H9 (cell line): Measurements from ENCODE around the gene FSTL4. TPM values are rescaled to one million over a fixed set of nuclear protein-coding genes. Genes with fewer than 3 reads are reported as not detected.

Experiments used
- DNase-seq: peaks from one replicate; pipeline ENCODE4 v3.0.0-alpha.2; 2017
- H2AFZ ChIP-seq: one replicate; pipeline ENCODE4 v1.6.1; 2013; ENCODE audit warnings: mild to moderate bottlenecking, low read length, control low read depth, moderate library complexity
- H2AK5ac ChIP-seq: 2 replicates; pipeline ENCODE4 v1.6.1; 2013; ENCODE audit warnings: low read length, control low read depth, mixed read lengths; ENCODE audit not compliant: insufficient read length
- H2BK120ac ChIP-seq: one replicate; pipeline ENCODE4 v1.6.1; 2013; ENCODE audit warnings: low read depth, mild to moderate bottlenecking, low read length, control low read depth, inconsistent platforms; ENCODE audit not compliant: poor library complexity, severe bottlenecking
- H2BK12ac ChIP-seq: 2 replicates; pipeline ENCODE4 v1.6.1; 2013; ENCODE audit warnings: low read length, control low read depth, mixed read lengths, low read depth; ENCODE audit not compliant: insufficient read length
- H2BK15ac ChIP-seq: 2 replicates; pipeline ENCODE4 v1.6.1; 2013; ENCODE audit warnings: low read depth, low read length, control low read depth
- H2BK20ac ChIP-seq: one replicate; pipeline ENCODE4 v1.6.1; 2013; ENCODE audit warnings: low read depth, mild to moderate bottlenecking, low read length, control low read depth, inconsistent platforms; ENCODE audit not compliant: poor library complexity, severe bottlenecking
- H2BK5ac ChIP-seq: 2 replicates; pipeline ENCODE4 v1.6.1; 2013; ENCODE audit warnings: low read length, control low read depth, mixed read lengths; ENCODE audit not compliant: insufficient read length
- H3K14ac ChIP-seq: 2 replicates; pipeline ENCODE4 v1.6.1; 2013; ENCODE audit warnings: low read length, control low read depth; ENCODE audit not compliant: insufficient read depth
- H3K18ac ChIP-seq: 2 replicates; pipeline ENCODE4 v1.6.1; 2013; ENCODE audit warnings: low read depth, mild to moderate bottlenecking, mixed read lengths, low read length, control low read depth; ENCODE audit not compliant: insufficient read length
- H3K23ac ChIP-seq: 2 replicates; pipeline ENCODE4 v1.6.1; 2013; ENCODE audit warnings: low read length, control low read depth, mixed read lengths, low read depth; ENCODE audit not compliant: insufficient read length
- H3K23me2 ChIP-seq: 2 replicates; pipeline ENCODE4 v1.6.1; 2013; ENCODE audit warnings: low read depth, mild to moderate bottlenecking, mixed read lengths, low read length, control low read depth; ENCODE audit not compliant: insufficient read length, poor library complexity, severe bottlenecking
- H3K27ac ChIP-seq: 2 replicates; pipeline ENCODE4 v1.5.1; 2013; ENCODE audit warnings: low read length, control low read depth, mixed read lengths, low read depth; ENCODE audit not compliant: insufficient read length
- H3K27me3 ChIP-seq: 2 replicates; pipeline ENCODE4 v1.6.1; 2013; ENCODE audit warnings: low read length, control low read depth, inconsistent platforms; ENCODE audit not compliant: insufficient read depth
- H3K4ac ChIP-seq: 2 replicates; pipeline ENCODE4 v1.6.1; 2013; ENCODE audit warnings: low read depth, mild to moderate bottlenecking, control low read depth, inconsistent platforms, low read length, moderate library complexity
- H3K4me1 ChIP-seq: 2 replicates; pipeline ENCODE4 v1.6.1; 2013; ENCODE audit warnings: low read length, control low read depth, inconsistent platforms; ENCODE audit not compliant: insufficient read depth
- H3K4me2 ChIP-seq: 2 replicates; pipeline ENCODE4 v1.6.1; 2013; ENCODE audit warnings: low read length, control low read depth, mixed read lengths; ENCODE audit not compliant: insufficient read length, insufficient read depth
- H3K56ac ChIP-seq: 2 replicates; pipeline ENCODE4 v1.6.1; 2013; ENCODE audit warnings: low read depth, mild to moderate bottlenecking, mixed read lengths, low read length, control low read depth; ENCODE audit not compliant: insufficient read length
- H3K79me1 ChIP-seq: 2 replicates; pipeline ENCODE4 v1.6.1; 2013; ENCODE audit warnings: low read depth, mild to moderate bottlenecking, moderate library complexity, low read length, control low read depth, inconsistent platforms; ENCODE audit not compliant: insufficient read depth, poor library complexity, severe bottlenecking
- H3K79me2 ChIP-seq: 2 replicates; pipeline ENCODE4 v1.6.1; 2013; ENCODE audit warnings: low read length, control low read depth, inconsistent platforms; ENCODE audit not compliant: insufficient read depth
- H3K9ac ChIP-seq: 2 replicates; pipeline ENCODE4 v1.6.1; 2013; ENCODE audit warnings: low read length, control low read depth, mixed read lengths; ENCODE audit not compliant: insufficient read length; ENCODE audit errors: extremely low read depth
- H3K9me3 ChIP-seq: one replicate; pipeline ENCODE4 v1.6.1; 2013; ENCODE audit warnings: low read depth, low read length, inconsistent platforms; ENCODE audit not compliant: control insufficient read depth
- H3T11ph ChIP-seq: one replicate; pipeline ENCODE4 v1.6.1; 2013; ENCODE audit warnings: mild to moderate bottlenecking, low read length, control low read depth, inconsistent platforms
- H4K20me1 ChIP-seq: one replicate; pipeline ENCODE4 v1.6.1; 2013; ENCODE audit not compliant: control insufficient read depth, insufficient read length, insufficient read depth
- H4K5ac ChIP-seq: 2 replicates; pipeline ENCODE4 v1.6.1; 2013; ENCODE audit warnings: low read depth, mild to moderate bottlenecking, mixed read lengths, low read length, control low read depth; ENCODE audit not compliant: insufficient read length
- H4K8ac ChIP-seq: replicated peaks from 2 replicates; pipeline ENCODE4 v1.6.1; 2013; ENCODE audit warnings: low read length, control low read depth, mixed read lengths, low read depth; ENCODE audit not compliant: insufficient read length
- H4K91ac ChIP-seq: 2 replicates; pipeline ENCODE4 v1.6.1; 2013; ENCODE audit warnings: low read depth, mild to moderate bottlenecking, moderate library complexity, mixed read lengths, low read length, control low read depth; ENCODE audit not compliant: insufficient read length
- H3K27ac Mint-ChIP-seq, 3 experiments: 2 replicates in 2 of 3; 3 replicates in 1 of 3; pipeline ENCODE4 v1.8.0; 2020 to 2021; ENCODE audit warnings: mixed read lengths in 3 of 3, mild to moderate bottlenecking in 1 of 3, moderate library complexity in 1 of 3
- H3K27me3 Mint-ChIP-seq: 2 replicates; pipeline ENCODE4 v1.8.0; 2021; ENCODE audit warnings: low read depth, mild to moderate bottlenecking, moderate library complexity, mixed read lengths
- H3K36me3 Mint-ChIP-seq, 3 experiments: 2 replicates in 2 of 3; 3 replicates in 1 of 3; pipeline ENCODE4 v1.8.0; 2020 to 2021; ENCODE audit warnings: low read depth in 3 of 3, mixed read lengths in 3 of 3; ENCODE audit not compliant: insufficient read depth in 1 of 3
- H3K4me1 Mint-ChIP-seq, 2 experiments: 2 replicates each; pipeline ENCODE4 v1.8.0; 2020; ENCODE audit warnings: mixed read lengths in 2 of 2
- H3K4me3 Mint-ChIP-seq, 2 experiments: 2 replicates in 1 of 2; 3 replicates in 1 of 2; pipeline ENCODE4 v1.8.0; 2020 to 2021; ENCODE audit warnings: mild to moderate bottlenecking in 2 of 2, mixed read lengths in 2 of 2, moderate library complexity in 1 of 2
- H3K9me3 Mint-ChIP-seq, 2 experiments: 2 replicates in 1 of 2; 3 replicates in 1 of 2; pipeline ENCODE4 v1.8.0; 2020; ENCODE audit warnings: mild to moderate bottlenecking in 2 of 2, mixed read lengths in 2 of 2, moderate library complexity in 1 of 2
- CTCF ChIP-seq: fragments of 200-600 bp; sonication (generic); conservative IDR thresholded peaks from 3 replicates; pipeline ENCODE4 v1.8.0; 2021; ENCODE audit warnings: antibody characterized with exemption, mild to moderate bottlenecking
- WGBS: extraction: QIAGEN DNeasy Blood & Tissue Kit; methylation state at CpG from one replicate; pipeline ENCODE4 v1.1.7; 2013; ENCODE audit warnings: missing lambda C conversion rate, low lambda C conversion rate, mixed read lengths; ENCODE audit not compliant: insufficient read length; ENCODE audit errors: extremely low coverage; 5-methylcytosine and 5-hydroxymethylcytosine counted together
- total RNA-seq: library from RNA; stranded (reverse); gene quantifications from 2 replicates; pipeline ENCODE4 v1.2.1, GENCODE V29; 2021

The FSTL4 gene
- total RNA-seq, 1 experiment from 2014 or later, result 5.7 TPM

GRCh38 chr5:133506181-133506580, 106.2 kb downstream of the FSTL4 start:
- H4K91ac ChIP-seq, result no peak overlapping the region
- H2BK5ac ChIP-seq, result no peak overlapping the region
- Mint-ChIP-seq H3K27me3 (no peaks in the 10 kb centered on the region), H3K27ac (no peak overlapping the region), H3K9me3 (no peaks in the 10 kb centered on the region), H3K36me3 (no peaks in the 10 kb centered on the region), H3K4me3 (no peak overlapping the region), H3K4me1 (peaks cover 8 to 12% of the 10 kb centered on the region in 2 experiments)
- H3K79me1 ChIP-seq, result no peaks in the 10 kb centered on the region
- H2BK120ac ChIP-seq, result no peak overlapping the region
- H3K9me3 ChIP-seq, result no peaks in the 10 kb centered on the region
- no peak overlapping the region for H3K14ac ChIP-seq
- no peak overlapping the region for H2BK12ac ChIP-seq
- H3K4me2 ChIP-seq, result no peak overlapping the region
- no CpG with 5 or more reads among the region's 5 CpGs for WGBS
- no peak overlapping the region for H3K4ac ChIP-seq
- H2AK5ac ChIP-seq, result no peak overlapping the region
- H3K56ac ChIP-seq, result no peak overlapping the region
- H2AFZ ChIP-seq, result no peak overlapping the region
- no peaks in the 10 kb centered on the region for H3K79me2 ChIP-seq
- no peaks in the 10 kb centered on the region for H3K27me3 ChIP-seq
- DNase-seq, result no peak
- H3K4me1 ChIP-seq, result peaks cover 3% of the 10 kb centered on the region; the same call in 1 of the 2 replicates
- no peak overlapping the region for H2BK20ac ChIP-seq
- H3K27ac ChIP-seq, result no peak overlapping the region
- no peak overlapping the region for H2BK15ac ChIP-seq
- H3T11ph ChIP-seq, result no peak overlapping the region
- H4K20me1 ChIP-seq, result no peaks in the 10 kb centered on the region
- H3K9ac ChIP-seq, result no peak overlapping the region
- H3K18ac ChIP-seq, result no peak overlapping the region
- no peak overlapping the region for H4K8ac ChIP-seq
- H3K23me2 ChIP-seq, result no peaks in the 10 kb centered on the region
- H3K23ac ChIP-seq, result no peak overlapping the region
- H4K5ac ChIP-seq, result no peak overlapping the region
- no peak for TF ChIP-seq CTCF
